GM12891 (cell line): Measurements from ENCODE around the gene KRTAP20-2.

Experiments used
- POLR2A ChIP-seq: IDR thresholded peaks from 2 replicates; pipeline ENCODE4 v1.6.1; 2011; ENCODE audit warnings: low read depth, low read length, control low read depth
- TAF1 ChIP-seq: IDR thresholded peaks from 2 replicates; pipeline ENCODE4 v1.6.1; 2011; ENCODE audit warnings: low read depth, low read length, control low read depth

DNA sequence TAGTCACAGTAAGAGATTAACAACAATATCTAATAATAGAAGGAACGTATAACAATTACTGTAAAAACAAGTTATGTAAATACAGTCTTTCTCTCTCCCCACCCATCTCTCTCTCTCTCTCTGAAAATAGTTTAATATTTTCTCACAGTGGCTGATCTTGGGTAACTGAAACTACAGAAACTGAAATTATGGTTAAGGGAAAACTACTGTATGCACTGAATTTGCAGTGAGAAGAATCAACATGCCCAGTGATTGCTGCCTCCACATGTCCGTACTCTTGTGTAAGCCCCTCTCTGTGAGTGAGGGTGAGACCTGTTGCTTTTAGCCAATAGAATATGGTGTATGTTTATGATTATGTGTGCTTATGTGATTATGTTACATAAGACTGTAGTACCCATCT lies 22.9 kb upstream of the KRTAP20-2 start:
- TF ChIP-seq POLR2A (no peak), TAF1 (no peak)
